GM21526 (cell line): ENCODE results near the gene ESRP2.

ENCODE experiments used
- ATAC-seq: cut with Tn5 transposase; IDR thresholded peaks from one replicate; pipeline ENCODE4 v1.9.1; 2021; ENCODE audit warnings: moderate library complexity; ENCODE audit not compliant: unreplicated experiment, low FRiP score

Gene ESRP2

GRCh38 chr16:68235887-68236136 is at the start of gene ESRP2:
TSS of gene ESRP2 (minus strand) at chr16:68236127. CDS start at chr16:68236045, 82 bp downstream.
- ATAC-seq, result no peak

GRCh38 chr16:68285683-68286082 is 49.8 kb upstream of the ESRP2 start:
- no peak for ATAC-seq

GRCh38 chr16:68284847-68285246 is 48.9 kb upstream of the ESRP2 start:
- peak; percentile 39 for ATAC-seq

GRCh38 chr16:68283801-68284598 is 48.1 kb upstream of the ESRP2 start:
- ATAC-seq, result peak; percentile 39

- no peak for ATAC-seq
Measured at GRCh38 chr16:68283346-68283745, 47.4 kb upstream of the ESRP2 start.

- ATAC-seq, result no peak
Measured at GRCh38 chr16:68282064-68282452, 46.1 kb upstream of the ESRP2 start.

- no peak for ATAC-seq
Measured at GRCh38 chr16:68281368-68282063, 45.6 kb upstream of the ESRP2 start.

- no peak for ATAC-seq
Measured at GRCh38 chr16:68279726-68280558, 44.0 kb upstream of the ESRP2 start.

- no peak for ATAC-seq
Measured at GRCh38 chr16:68276223-68276622, 40.3 kb upstream of the ESRP2 start.

GRCh38 chr16:68275611-68276191 is 39.8 kb upstream of the ESRP2 start:
- ATAC-seq, result no peak

GRCh38 chr16:68274441-68274840 is 38.5 kb upstream of the ESRP2 start:
- ATAC-seq, result no peak

GRCh38 chr16:68273896-68274295 is 38.0 kb upstream of the ESRP2 start:
- no peak for ATAC-seq

- no peak for ATAC-seq
Measured at GRCh38 chr16:68273459-68273858, 37.5 kb upstream of the ESRP2 start.

GRCh38 chr16:68272507-68273209 is 36.7 kb upstream of the ESRP2 start:
- ATAC-seq, result no peak

- ATAC-seq, result no peak
Measured at GRCh38 chr16:68270353-68270752, 34.4 kb upstream of the ESRP2 start.

- ATAC-seq, result no peak
Measured at GRCh38 chr16:68269793-68270192, 33.9 kb upstream of the ESRP2 start.

GRCh38 chr16:68267612-68268405 is 31.9 kb upstream of the ESRP2 start:
- ATAC-seq, result no peak

GRCh38 chr16:68265078-68265920 is 29.4 kb upstream of the ESRP2 start:
- ATAC-seq, result no peak
